ENCODE results near the gene KCNE1. TPM values are rescaled to one million over a fixed set of nuclear protein-coding genes. Genes with fewer than 3 reads are reported as not detected.
A peak's percentile ranks its signal among the peaks of the same experiment; 100 is the strongest.
"Not testable (repeated sequence)": the region's sequence is repeated elsewhere in the genome, so short reads cannot be mapped to it uniquely, and the experiment has no call there.

The KCNE1 gene
- 0.05 and 0.31 TPM in 2 replicates for total RNA-seq (2014; rRNA removed; shearing (Covaris generic))

DNA sequence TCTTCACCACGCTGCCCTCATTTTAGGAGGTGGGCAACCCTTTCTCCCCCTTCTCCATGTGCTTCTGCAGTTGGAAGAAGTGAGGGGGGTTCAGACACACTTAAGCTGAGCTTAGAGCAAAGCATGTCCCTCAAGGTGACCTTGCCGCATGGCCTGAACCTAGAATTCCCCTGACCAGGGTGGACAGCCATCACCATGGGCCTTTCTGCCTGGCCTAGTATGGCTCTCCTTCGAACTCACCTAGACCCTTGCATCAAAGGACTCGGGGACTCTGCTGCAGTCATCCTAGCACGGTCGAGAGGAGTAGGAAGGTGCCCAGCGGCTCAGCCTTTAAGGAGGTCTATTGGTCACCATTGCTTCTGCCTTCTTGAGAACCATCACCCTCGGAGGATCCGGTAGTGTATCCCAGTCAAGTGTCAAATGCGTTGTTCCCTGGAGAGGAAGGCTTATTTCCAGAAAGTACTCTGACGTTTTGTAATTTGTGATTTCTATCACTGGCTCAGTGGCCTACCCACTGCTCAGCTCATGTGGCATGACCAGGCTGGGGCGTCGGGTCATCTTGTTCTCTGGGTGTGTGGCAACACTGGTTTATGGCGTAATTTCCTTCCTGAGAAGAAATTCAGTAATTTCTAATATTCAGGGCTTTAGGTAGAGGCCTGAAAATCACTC is at the start of gene KCNE1:
Gene KCNE1 (minus strand): TSS at position 424 of the 669 bp plus-strand sequence. CDS start 62,576 bp downstream, outside the sequence.
- no peak for DNase-seq (ENCODE audit: low spot score)

DNA sequence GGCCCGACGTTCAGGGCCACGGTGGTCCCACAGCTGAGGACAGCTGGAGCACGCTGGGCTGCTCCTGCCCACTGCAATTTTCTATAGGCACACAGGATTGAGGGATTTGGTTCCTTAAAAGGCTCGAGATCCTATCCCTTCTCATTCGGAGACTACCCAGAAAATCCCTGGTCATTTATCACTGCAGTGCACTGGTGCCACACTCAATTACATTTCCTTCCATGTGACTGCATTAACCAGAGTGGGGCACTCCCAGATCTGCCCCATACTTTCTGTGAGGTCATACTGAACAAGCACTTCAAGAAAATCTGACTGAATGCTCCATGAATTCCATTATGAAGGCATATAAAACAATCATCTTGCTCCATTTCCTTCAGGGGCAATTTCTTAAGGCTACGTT is 49.8 kb upstream of the KCNE1 start:
- no peak for DNase-seq (ENCODE audit: low spot score)

DNA sequence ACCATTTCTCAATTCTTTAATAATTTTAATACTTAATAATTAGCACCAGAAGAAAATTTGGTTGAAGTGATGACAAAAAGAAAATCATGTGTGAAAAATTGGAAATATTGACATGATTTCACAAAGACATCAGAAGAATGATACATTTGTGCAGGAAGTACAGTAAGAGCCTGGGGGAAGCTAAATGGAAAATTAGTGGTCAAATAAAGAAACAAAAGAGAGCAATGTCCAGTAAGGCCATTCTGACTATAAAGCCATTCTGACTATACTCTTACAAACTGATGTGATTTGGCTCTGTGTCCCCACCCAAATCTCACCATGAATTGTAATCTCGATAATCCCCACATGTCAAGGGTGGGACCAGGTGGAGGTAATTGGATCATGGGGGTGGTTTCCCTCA is 48.6 kb upstream of the KCNE1 start:
- no peak for DNase-seq (ENCODE audit: low spot score)

- no peak for DNase-seq (ENCODE audit: low spot score)
Observed at GRCh38 chr21:34560021-34560420, 48.0 kb upstream of the KCNE1 start.

DNA sequence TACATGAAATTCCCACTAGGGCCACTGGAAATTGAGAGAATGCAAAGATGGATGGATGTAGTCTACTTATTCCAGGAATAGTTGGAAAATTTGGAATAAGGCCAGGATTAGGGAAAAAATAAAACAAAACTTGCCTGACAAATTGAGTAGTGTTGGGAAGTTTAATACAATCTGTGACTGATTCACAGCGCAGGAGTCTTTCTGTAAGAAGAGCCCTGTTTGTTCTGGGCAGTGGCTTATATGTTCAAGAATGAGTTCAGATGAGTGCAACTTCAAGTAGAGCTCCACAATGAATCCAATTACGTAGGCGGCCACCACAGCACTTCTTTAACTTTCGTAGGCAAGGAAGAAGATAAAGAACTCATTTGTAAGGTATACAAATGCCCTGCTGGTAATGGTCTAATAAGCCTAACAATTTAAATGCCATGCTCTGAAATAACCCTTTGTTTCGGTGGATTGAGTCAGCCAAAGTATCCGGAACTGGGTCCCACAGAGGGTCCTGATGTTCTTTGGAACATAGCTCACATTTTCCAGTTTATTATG is 47.1 kb upstream of the KCNE1 start:
- DNase-seq (ENCODE audit: low spot score) = no peak

DNA sequence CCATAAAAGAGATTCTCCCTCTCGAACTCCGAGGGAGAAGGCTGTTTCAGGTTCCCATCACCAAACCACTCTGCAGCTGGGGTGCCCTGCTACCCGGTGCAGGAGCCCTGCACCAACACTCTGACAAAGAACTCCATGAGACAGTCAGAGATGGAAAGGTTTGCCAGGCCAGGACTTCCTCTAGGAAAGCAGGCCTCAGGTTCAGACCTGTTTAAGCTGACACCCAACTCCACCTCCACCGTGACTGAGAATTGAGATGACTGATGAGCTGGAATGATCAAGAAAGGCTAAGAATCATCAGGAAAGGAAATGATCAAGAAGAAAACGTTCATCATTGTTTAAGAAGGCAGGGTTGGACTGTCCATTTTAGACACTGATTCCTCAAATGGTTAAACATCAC is 46.2 kb upstream of the KCNE1 start:
- DNase-seq (ENCODE audit: low spot score) = no peak

- DNase-seq (ENCODE audit: low spot score) = no peak
Observed at GRCh38 chr21:34557261-34557660, 45.3 kb upstream of the KCNE1 start.

DNA sequence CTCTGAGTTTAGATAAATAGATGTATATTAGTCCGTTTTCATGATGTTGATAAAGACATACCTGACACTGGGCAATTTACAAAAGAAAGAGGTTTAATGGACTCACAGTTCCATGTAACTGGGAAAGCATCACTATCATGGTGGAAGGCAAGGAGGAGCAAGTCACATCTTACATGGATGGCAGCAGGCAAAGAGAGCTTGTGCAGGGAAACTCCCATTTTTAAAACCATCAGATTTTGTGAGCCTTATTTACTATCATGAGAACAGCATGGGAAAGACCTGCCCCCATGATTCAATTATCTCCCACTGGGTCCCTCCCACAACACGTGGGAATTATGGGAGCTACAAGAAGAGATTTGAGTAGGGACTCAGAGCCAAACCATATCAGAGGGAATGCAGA is 42.7 kb upstream of the KCNE1 start:
- not testable (repeated sequence) for DNase-seq (ENCODE audit: low spot score)

GRCh38 chr21:34554227-34554626 is 42.2 kb upstream of the KCNE1 start:
- DNase-seq (ENCODE audit: low spot score) = peak; percentile 8

GRCh38 chr21:34553151-34553952 is 41.3 kb upstream of the KCNE1 start:
- peak; percentile 47 for DNase-seq (ENCODE audit: low spot score)

- DNase-seq (ENCODE audit: low spot score) = peak; percentile 77
Observed at GRCh38 chr21:34552360-34553098, 40.5 kb upstream of the KCNE1 start.

DNA sequence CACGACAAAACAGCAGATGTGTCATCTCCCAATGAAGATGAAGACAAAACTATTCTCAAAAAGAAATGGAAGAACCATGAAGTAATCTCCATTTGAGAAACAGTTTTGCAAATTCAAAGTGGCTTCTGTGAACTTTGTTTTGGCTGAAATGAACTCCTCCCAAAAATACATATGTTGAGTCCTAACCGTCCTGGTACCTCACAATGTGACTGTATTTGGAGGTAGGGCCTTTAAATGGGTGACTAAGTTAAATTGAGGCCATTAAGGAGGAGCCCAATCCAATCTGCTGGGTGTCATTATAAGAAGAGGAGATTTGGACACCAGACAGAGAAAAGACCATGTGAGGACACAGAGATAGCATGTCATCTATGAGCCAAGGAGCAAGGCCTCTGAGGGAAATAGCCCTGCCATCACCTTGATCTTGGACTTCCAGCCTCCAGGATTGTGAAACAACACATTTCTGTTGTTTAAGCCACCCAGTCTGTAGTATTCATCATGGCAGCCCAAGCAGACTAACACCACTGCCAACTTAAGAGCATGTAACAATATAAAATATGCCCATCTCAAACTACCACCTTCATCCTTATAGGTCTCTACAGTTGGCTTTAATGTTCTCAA is 38.3 kb upstream of the KCNE1 start:
- DNase-seq (ENCODE audit: low spot score) = no peak

- DNase-seq (ENCODE audit: low spot score) = no peak
Observed at GRCh38 chr21:34548781-34549376, 36.9 kb upstream of the KCNE1 start.

DNA sequence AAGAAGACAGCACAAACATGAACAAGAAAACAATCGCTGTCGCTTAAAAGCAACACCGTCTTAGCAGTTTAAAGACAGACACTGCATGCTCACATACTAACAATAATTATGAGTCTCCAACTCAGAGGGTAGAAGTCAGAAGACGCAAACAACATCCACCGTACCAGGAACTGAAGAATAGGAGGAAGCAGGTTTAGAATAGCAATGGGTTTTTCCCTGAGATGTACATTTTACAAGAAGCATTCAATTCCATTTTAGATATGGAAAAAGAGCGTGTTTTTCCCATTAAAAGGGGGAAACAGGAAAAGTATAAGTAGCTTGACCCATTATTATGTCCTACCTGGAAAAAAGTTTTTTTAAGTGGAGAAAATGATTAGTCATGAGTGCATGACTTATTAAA is 34.5 kb upstream of the KCNE1 start:
- DNase-seq (ENCODE audit: low spot score) = no peak

GRCh38 chr21:34545079-34545884 is 33.3 kb upstream of the KCNE1 start:
- peak; percentile 65 for DNase-seq (ENCODE audit: low spot score)

GRCh38 chr21:34544032-34544496 is 32.1 kb upstream of the KCNE1 start:
- DNase-seq (ENCODE audit: low spot score) = peak; percentile 88

DNA sequence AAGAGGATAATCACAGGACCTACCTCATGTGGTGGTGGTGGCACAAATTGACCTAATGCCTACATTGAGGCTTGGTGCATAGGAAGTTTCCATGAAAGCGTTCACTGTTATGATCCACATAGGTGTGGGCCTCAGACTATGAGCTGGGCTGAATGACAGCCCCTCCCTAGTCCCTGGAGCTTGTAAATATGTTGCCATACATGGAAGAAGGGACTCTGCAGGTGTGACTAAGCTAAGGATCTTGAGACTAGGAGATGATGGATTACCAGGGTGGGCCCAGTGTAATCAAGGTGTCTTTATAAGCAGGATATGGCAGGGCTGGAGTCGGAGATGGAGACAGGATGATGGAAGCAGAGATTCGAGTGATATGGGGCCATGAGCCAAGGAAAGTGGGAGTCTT is 31.0 kb upstream of the KCNE1 start:
- no peak for DNase-seq (ENCODE audit: low spot score)

GRCh38 chr21:34540206-34540605 is 28.2 kb upstream of the KCNE1 start:
- no peak for DNase-seq (ENCODE audit: low spot score)

- no peak for DNase-seq (ENCODE audit: low spot score)
Observed at GRCh38 chr21:34537838-34538237, 25.8 kb upstream of the KCNE1 start.

GRCh38 chr21:34536820-34537219 is 24.8 kb upstream of the KCNE1 start:
- DNase-seq (ENCODE audit: low spot score) = no peak
